ENCODE data around the gene MXI1.

The MXI1 gene

DNA sequence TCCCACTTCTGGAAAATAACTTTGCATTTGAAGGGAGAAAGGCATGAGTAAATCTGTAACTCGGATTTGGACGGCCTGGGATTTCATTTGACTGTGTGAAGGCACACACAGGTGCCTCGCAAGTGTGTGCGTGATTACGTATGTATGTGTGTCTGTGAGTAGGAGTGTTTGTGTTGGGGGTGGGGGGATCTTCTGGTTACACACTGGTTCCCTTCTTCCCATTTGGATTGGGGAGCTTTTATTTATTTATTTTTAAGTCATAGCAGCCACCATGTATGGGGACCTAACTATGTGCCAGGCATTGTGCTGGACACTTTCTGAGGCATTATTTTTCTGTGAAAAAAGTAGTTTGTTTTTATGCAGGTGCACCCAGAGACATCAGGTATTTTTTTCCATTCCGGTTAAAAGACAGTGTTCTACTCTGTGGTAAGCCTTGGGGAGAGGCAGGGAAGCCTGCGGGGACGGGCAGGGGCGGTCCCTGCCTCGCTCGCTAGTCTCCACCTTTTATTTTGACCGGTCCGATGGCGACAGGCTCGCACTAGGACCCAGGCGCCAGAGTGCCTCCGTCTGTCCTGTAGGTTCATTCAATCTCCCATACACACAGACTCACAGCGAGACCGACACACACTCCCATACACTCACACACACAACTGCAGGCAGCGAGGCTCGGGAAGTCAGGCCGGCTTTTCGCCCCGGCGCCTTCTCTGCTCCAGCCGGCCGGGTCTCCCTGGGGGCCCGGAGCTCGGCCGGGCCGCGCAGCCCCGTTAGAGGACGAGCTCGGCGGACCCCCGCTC is at the start of gene MXI1:
Gene MXI1 (plus strand): TSS at position 595 of the 794 bp plus-strand sequence. CDS start 204 bp downstream, outside the sequence.
- peak; percentile 89 for DNase-seq

DNA sequence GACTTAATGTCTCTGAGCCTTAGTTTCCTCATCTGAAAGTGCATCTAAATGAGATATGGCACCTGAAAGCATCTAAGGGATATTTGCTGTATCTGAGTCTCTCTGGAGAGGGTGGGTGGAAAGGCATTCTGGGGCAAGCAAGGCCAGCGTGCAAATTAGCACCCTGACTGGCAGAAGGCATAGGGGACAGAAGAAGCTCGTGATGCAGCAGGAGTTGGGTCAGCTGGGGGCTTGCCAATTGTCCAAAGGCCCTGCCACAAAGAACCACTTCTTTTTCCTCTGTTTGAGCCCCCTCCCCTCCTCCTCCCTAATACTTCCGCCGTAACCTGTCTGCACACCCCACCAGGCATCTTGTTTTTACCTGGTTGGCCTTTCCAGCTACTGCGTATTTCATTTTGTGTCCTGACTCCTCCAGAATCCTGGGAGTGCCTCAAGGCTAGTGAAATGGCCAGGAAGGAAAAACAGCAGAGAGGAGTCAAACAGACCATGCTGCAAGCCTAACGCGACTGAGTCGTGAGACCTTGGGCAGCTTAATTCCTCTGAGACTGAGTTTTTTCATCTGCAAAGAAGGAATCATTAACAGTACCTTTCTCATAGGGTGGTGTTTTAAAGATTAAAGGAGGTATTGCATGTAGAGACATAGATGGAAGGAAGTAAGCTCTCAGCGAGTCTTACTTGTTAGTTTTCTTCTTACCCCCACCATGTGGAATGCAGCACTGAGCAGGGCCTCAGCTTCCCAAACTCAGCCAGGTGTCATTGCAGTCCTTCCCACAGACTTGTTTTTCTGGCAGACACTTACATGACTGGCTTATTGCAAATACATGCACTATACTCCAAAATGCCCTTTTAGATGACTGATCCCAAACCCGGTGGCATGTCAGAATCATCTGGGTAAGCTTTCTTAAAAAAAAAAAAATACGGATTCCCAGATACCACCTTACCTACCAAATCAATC is 49.1 kb upstream of the MXI1 start:
- DNase-seq, result no peak

DNA sequence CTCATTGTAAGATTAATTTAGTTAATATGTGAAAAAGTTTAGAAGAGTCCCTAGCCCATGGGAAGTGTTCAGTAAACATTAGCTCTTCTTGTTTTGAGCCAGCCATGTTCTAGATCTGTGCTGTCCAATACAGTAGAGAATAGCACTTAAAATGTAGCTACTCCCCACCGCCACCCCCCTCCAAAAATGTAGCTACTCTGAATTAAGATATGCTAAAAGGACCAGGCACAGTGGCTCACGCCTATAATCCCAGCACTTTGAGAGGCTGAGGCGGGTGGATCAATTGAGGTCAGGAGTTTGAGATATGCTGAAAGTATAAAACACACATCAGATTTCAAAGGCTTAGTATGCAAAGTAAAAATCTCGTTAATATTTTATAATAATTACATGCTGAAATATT is 47.3 kb upstream of the MXI1 start:
- no peak for DNase-seq

DNA sequence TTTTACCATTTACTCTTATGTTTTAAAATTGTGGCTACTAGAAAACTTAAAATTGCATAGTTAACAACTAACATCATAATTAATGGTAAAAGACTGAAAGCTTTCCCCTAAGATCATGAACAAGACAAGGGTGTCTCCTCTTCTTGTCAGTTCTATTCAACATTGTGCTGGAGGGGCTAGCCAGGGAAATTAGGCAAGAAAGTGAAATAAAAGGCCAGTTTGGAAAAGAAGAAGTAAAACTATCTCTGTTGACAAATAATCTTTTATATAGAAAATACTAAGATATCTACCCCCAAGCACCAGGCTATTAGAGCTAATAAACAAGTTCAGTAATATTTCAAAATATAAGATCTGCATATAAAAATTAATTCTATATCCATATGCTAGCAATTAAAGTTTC is 46.9 kb upstream of the MXI1 start:
- DNase-seq, result no peak

DNA sequence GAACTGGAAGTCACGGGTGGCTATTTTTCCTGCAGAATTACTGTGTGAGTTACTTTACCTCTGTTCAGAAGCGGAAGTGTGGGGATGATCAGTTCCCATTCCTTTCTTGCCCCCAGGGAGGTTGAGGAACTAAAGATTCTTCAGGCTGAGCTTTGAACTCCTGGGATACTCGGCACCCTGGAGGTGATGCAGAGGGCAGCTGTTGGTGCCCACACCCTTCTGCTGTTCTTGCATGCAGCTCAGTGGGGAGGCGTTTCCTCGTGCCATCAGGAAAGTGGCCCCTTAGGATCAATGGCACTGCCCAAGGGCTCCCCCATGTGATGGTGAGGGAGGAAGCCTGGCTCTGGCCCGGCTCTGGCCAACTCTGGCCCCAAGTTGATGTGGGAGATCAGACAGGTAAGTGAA is 44.7 kb upstream of the MXI1 start:
- peak; percentile 59 for DNase-seq

DNA sequence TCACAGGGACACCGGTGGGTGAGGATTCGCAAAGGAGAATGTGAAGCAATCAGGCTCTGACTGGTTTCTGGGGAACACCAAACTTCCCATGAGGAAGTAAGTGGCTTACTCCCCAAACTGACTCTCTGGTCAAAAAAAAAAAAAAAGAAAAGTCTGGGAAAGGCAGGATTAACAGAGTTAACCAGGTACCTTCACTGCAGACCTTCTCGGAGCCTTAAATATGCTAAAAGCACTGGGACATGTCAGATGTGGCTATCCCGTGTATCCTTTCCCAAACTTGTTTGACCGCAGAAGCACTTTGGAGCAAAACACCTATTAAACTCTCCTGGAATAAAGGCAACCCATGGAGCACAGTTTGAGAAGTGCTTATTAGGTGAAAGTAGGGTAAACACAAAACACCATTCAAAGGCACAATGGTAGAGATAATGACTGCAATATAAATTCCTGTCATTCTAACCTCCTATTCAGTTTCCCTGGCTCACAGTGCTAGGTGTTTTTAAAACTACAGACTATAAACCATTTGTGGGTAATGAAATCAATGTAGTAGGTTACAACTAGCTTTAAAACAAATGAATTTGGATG is 44.1 kb upstream of the MXI1 start:
- DNase-seq, result no peak

DNA sequence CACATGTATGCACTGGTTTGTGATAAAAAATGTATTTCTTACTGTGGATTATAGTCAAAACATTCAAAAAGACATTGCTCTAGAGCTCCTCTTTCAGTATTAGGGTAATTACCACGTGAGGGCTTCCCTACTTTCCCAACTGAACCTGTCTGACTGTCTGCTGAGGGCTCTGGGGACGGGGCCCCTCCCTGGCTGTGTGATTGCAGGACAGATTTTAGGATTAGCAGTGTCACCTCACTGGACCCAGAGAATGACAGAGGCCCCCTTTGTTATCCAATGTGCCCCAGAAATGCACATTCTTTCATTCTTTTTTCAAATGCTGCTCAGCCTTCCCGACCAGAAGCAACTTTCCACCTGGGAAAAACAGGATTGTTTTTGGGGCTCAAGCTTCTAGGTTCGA is 43.6 kb upstream of the MXI1 start:
- no peak for DNase-seq

DNA sequence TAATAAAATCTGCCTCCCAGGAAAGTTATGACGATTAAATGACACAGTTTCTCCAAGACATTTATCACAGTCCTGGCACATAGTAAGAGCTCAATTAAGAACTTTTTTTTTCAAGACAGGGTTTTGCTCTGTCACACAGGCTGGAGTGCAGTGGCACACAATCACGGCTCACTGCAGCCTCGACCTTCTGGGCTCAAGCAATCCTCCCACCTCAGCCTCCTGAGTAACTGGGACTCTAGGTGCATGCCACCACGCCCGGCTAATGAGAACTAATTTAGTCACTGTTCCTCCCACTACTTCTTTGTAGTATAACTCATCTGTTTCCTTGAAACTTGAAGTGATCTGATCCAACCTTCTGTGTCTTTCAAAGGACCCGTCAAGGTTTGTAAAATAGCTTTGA is 42.2 kb upstream of the MXI1 start:
- DNase-seq, result no peak

DNA sequence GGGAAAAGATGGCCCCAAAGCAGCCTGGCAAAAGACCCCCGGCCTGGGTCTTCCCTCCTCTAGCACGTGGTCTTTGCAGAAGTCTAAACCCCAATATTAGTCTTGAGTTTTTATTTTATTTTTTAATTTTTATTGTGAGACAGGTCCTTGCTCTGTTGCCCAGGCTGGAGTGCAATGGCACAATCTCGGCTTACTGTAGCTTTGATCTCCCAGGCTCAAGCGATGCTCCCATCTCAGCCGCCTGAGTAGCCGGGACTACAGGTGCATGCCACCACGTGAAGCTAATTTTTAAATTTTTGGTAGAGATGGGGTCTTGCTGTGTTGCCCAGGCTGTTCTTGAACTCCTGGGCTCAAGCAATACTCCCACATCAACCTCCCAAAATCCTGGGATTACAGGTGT is 40.3 kb upstream of the MXI1 start:
- DNase-seq, result no peak

DNA sequence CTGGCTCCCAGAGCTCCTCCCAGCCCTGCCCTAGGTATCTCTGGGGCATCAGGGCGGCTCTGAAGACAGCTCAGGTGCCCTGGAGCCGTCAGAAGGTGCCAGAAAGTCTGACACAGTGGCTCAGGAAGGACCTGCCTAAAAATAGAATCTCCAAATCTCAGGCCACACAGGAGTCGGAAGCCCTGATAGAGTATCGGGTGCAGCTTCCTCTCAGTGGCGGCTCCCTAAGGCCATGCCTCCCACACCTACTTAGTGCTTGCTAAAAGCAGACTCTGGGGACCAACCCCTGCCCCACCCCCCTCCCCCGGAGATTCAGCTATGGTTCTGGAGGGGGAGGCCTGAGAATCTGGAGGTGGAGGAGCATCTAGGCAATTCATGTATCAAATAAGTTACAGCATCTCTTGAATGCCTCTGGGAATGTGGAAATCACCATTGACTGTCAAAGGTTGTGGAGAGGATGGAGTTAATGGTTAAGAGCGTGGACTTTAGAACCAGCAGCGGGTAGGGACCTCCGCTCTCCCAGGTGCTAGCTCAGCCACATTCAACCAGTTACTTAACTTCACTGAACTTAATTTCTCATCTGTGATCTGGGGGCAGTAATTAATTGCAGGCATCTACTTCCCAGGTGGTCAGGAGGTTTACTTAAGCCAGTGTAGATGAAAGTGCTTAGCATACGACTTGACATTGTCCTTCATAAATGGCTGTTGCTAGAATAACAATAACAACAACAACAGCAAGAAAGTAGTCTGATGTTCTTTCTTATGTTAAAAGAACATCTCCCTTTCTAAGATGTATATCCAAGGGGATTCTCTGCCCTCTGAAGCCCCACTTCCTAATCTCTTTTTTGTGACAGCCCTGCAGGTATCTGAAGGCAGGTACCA is 38.6 kb upstream of the MXI1 start:
- no peak for DNase-seq

DNA sequence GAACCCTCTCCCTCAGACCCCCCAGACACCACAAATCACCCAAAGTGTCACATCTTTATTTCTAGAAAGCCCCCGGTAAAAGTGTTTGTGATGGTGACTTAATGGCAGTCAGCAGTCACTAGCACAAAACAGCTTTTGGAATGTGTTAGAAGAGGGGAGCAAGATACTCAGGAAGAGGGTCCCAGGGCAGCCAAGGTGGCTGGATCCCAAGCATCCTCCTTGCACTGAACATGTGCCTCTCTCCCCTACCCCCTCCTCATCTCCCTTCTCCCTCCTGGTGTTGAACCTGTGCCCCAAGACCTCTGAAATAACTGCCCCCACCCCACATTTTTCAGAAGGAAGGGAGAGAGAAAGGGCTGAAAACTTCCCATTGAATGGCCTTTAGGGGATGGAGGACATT is 37.8 kb upstream of the MXI1 start:
- no peak for DNase-seq

DNA sequence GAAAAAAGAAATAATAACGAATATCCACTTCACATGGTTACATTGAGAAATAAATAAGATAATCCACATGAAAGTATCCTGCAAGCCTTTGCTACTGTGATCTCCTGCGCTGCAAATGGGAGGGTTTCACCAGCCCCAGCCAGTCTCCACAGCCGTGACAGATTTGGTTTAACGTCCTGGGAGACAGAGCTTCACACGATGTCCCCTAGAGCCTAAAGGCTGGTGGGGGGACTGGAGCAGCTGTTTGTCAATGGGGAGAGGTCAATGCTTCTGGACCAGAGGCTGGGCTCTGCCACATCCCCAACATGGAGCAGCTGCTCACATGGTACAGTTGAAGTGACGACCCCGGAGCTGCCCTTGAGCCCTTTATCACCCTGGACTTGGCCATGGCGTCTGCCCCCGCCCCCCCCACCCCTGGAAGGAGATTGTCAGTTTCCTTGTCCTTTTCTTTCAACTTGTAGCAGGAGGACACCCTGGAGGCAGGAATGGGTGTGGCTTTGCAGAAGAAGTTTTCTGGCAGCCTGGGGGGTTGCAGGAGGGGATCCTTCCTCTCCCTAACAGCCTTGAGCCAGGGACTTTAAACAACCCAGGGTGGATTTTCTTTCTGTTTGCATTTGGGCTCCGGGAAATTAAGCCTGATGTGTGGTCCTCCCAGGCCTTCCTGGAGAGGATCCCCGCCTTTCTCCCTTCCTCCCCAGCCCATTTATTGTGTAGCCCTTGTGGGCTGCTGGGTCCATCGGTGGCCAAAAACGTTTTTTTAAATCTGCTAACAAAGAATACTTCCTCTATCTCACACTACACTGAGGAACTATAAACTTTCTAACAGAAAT is 37.0 kb upstream of the MXI1 start:
- no peak for DNase-seq

DNA sequence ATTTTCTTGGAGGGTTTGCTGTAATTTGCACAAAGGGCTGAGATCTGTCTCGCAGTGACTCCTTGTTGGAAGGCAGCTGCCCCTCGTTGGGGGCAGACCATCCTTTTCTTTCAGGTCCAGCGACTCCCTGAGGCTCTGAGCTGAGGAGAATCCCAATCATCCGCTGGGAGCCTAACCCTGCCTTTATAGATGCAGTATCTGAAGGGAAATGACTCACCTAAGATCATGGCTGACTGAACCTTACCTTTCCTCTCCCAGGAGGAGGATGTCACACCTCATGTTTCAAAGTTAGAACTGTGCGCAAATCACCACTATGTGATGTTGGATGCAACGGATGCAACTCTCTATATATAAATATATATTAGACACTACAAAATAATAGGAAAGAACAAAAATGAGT is 36.4 kb upstream of the MXI1 start:
- no peak for DNase-seq

DNA sequence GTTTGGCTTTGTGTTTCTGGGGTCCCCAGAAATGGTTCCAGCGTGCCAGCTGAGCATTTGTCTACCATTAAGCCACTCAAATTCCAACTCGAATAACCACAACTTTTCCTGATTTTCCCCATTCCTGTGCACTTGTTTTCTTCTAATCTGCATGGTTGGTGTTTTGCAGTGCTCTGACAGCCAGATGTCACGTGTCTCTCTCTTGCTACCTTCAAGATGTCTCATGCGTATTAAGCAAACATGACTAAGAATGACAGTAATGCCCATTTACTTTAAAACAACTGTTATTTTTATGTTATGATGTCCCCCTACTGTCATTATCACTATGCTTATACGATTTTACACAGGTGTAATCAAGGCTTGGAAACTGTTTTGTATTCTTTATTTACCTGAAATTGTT is 35.2 kb upstream of the MXI1 start:
- DNase-seq, result no peak

DNA sequence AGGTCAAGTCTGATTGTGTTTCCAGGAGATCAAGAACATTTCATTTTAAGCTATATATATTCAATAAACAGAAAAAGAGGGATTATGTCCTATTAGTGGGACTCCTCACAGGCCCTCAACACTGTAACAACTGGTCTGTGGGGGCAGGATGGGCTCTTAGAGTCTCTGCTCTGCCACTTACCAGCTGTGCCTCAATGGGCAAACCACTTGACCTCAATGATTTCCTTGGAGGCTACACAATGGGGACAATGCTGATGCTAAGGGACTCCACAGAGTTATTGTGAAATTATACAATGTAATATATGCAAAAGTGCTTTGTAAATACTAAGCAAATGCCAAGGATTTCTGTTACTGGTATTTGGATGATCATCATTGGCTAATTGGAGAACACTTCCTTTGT is 33.2 kb upstream of the MXI1 start:
- DNase-seq, result no peak

DNA sequence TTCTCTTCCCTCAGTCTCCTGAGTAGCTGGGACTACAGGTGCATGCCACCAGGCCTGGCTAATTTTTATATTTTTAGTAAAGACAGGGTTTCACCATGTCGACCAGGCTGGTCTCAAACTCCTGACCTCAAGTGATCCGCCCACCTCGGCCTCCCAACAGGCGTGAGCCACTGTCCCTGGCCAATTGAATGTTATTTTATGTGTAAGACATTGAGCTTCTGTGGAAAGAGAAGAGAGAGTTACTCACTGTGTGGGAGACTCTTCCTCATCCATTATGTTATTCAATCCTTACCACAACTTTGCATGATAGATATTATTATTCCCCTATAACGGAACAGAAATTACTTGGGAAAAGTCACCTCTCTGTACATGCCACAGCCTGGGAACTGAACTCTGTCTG is 32.6 kb upstream of the MXI1 start:
- DNase-seq, result no peak

DNA sequence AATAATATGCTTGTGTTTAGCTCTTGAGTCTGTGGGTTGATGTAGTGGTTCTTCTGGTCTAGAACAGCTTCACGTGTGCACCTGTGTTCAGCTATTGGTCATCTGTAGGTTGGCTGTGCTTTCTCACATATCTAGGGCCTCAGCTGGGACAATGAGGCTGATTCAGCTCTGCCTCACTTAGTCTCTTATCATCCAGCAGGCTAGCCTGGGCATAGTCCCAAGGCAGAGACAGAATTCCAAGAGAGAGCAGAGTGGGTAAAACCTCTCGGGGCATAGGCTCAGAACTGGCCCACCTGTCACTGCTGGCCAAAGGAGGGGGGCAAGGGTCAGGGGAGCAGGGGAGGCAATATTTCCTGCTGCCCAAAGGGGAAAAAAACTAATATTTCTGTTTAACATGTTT is 32.0 kb upstream of the MXI1 start:
- peak; percentile 21 for DNase-seq

DNA sequence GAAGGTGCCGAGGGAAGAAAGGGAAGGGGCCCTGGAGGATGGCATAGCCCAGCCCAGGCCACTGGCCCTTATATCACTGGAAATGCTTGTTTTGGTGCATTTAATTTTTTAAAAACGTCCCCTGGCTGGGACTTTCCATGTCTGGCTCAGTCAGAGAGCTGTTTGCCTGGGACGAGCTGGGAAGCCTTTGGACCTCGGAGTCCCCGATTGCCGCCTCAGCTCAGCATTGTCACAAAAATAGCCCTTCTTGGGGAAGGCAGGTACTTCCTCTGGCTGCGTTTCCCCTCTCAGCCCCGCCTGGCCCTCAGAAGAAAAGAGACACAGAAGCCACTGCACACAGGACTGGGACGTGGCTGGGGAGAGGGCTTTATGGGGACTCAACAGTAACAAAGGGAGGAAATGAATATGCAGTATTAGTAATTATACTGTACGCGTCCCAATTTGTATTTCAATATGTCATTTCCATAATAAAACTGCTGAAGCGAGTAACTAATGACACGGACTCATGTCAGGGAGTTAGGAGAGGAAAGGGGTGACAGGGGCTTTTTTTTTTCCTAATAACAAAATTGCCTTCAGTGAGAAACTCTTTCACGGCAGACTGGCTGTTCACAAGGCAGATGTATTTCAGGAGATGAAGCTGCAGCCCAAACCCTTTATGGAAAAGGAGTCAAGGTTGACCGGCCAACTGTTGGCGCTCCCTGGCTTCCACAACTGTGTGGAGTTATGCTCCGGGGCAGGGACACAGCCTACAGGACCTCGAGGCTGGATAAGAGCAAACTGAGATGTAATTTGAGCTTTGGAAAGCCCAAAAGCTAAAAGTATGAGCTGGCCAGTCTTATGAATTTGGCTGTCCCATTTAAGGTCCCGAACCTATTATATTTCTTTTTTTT is 31.0 kb upstream of the MXI1 start:
- no peak for DNase-seq

DNA sequence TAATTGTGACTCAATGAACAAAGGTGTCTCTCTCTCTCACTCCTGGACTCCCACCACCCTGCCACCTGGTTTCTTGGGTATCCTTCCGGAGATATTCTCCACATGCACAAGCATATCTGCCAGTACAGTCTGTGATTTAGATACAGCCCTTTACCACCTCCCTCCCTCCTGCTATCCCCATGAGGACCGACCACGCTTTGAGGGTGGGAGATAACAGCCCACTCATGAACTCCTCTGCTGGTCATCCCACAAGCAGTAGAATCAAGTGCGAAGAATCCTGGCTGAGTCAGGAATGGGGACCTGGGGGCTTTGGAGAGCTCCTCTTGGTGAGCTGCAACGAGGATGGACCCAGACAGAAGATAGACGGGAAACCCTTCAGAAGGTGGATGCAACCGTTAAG is 28.2 kb upstream of the MXI1 start:
- DNase-seq, result no peak

DNA sequence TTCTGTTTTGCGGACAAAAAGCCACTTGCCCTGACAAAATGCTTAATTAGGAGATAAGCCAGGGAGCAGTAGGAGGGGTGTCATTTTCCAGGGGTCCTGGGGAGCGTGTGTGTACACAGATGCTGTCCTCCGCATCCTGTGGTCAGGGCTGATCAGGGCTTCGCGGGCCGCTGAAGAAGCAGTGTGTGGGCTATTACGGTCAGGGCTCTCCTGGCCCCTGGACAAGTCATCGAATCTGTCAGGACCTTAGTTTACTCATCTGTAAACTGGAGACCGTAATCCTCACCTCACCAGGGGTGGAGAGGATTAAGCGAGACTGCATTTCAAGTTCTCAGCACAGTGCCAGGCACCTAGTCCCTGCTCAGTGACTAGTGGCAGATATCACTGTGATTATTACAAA is 26.0 kb upstream of the MXI1 start:
- DNase-seq, result no peak

DNA sequence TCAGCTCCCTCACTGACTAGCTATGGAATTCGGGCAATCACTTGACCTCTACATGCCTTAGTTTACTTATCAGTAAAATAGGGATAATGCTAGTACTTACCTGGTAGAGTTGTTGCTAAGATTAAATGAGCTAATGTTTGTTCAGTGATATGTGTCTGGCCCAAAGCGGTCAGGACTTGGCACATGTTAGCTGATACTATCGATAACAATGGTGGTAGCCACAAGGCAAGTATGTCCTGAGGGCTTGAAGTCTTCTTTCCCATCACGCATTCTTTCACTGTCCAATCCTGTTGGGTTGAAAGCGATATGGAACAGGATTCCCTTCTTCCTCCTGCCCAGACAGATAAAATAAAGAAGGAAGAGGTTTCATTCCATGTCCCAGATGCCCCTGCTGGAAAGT is 25.5 kb upstream of the MXI1 start:
- no peak for DNase-seq

Measured in hematopoietic multipotent progenitor cell treated with erythropoietin and hydrocortisone succinate and interleukin-3 and kit ligand, for 6 days (in vitro differentiated cells).